Mesodermal cell (in vitro differentiated cells): ENCODE results near the gene BUD13.

Experiments used
- H3K27ac ChIP-seq: 2 replicates; pipeline ENCODE4 v1.7.0; 2013; ENCODE audit warnings: mild to moderate bottlenecking, low read depth, low read length, moderate library complexity; ENCODE audit not compliant: severe bottlenecking
- H3K36me3 ChIP-seq: 2 replicates; pipeline ENCODE4 v1.7.1; 2013; ENCODE audit warnings: mild to moderate bottlenecking, low read length, moderate library complexity; ENCODE audit not compliant: control insufficient read depth, insufficient read depth
- H3K4me1 ChIP-seq: one replicate; pipeline ENCODE4 v1.7.1; 2013; ENCODE audit warnings: mild to moderate bottlenecking, low read length; ENCODE audit not compliant: insufficient read depth, control insufficient read depth, poor library complexity, severe bottlenecking
- H3K4me3 ChIP-seq: 2 replicates; pipeline ENCODE4 v1.7.0; 2013; ENCODE audit warnings: low read length, control low read depth, mild to moderate bottlenecking; ENCODE audit not compliant: insufficient read depth, poor library complexity, severe bottlenecking; ENCODE audit errors: extremely low read depth
- H3K9me3 ChIP-seq: 2 replicates; pipeline ENCODE4 v1.7.1; 2013; ENCODE audit warnings: mild to moderate bottlenecking, low read length, moderate library complexity; ENCODE audit not compliant: control insufficient read depth
- WGBS, 2 experiments: methylation state at CpG; one replicate each; pipeline ENCODE4 v1.1.5; 2013; ENCODE audit warnings: missing lambda C conversion rate in 2 of 2; ENCODE audit not compliant: insufficient coverage in 2 of 2; 5-methylcytosine and 5-hydroxymethylcytosine counted together

Gene BUD13

DNA sequence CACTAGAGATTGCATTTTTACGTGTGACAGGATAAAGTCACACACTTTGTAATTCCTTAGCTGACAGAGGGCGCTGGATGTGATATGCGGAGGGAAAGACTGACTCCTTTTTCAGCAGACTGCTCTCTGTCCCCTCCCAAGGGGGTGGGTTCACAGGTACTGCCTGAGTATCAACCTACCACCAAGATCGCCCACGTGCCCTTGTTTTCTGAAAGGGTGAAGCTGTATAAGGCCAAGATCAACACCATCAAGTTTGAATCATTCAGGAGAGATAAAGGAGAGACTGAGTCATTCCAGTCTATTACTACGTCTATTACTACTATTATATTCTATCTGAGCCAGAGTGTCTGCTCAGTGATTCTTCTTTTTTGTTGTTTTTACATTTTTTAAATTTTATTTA, 30.7 kb downstream of the BUD13 start:
- Histone ChIP-seq H3K9me3 (no peaks in the 10 kb centered on the region), H3K4me3 (no peak overlapping the region), H3K36me3 (peaks cover 11% of the 10 kb centered on the region), H3K4me1 (peaks cover 9% of the 10 kb centered on the region), H3K27ac (no peak overlapping the region)
- 40 to 78% methylated on average over 1 to 3 of the region's 6 CpGs for WGBS, 2 experiments

- WGBS, 2 experiments: 83 to 88% methylated on average over 2 of the region's 4 CpGs
- no peak overlapping the region for H3K27ac ChIP-seq
- no peak overlapping the region for H3K4me3 ChIP-seq
- no peaks in the 10 kb centered on the region for H3K9me3 ChIP-seq
- no peaks in the 10 kb centered on the region for H3K36me3 ChIP-seq
- peaks cover 9% of the 10 kb centered on the region for H3K4me1 ChIP-seq
These were observed 32.0 kb downstream of the BUD13 start for GRCh38 chr11:116740741-116741140.

GRCh38 chr11:116738975-116739374, 33.8 kb downstream of the BUD13 start:
- 92 to 100% methylated on average over 2 of the region's 2 CpGs for WGBS, 2 experiments
- H3K4me1 ChIP-seq: peaks cover 9% of the 10 kb centered on the region
- H3K4me3 ChIP-seq: no peak overlapping the region
- H3K9me3 ChIP-seq: no peaks in the 10 kb centered on the region
- no peak overlapping the region for H3K27ac ChIP-seq
- H3K36me3 ChIP-seq: no peaks in the 10 kb centered on the region

GRCh38 chr11:116736763-116737162, 36.0 kb downstream of the BUD13 start:
- no peaks in the 10 kb centered on the region for H3K9me3 ChIP-seq

GRCh38 chr11:116733969-116734508, 38.7 kb downstream of the BUD13 start:
- no peak overlapping the region for H3K27ac ChIP-seq
- H3K36me3 ChIP-seq: no peaks in the 10 kb centered on the region
- peaks cover 8% of the 10 kb centered on the region for H3K4me1 ChIP-seq
- no peaks in the 10 kb centered on the region for H3K9me3 ChIP-seq
- 83 to 84% methylated on average over 9 to 11 of the region's 11 CpGs for WGBS, 2 experiments
- no peak overlapping the region for H3K4me3 ChIP-seq

More at GRCh38 chr11:116736763-116737162, 36.0 kb downstream of the BUD13 start:
- no peaks in the 10 kb centered on the region for H3K36me3 ChIP-seq
- WGBS, 2 experiments: 86 to 100% methylated on average over 1 of the region's 3 CpGs
- no peak overlapping the region for H3K27ac ChIP-seq
- H3K4me1 ChIP-seq: peaks cover 1% of the 10 kb centered on the region
- H3K4me3 ChIP-seq: no peak overlapping the region

GRCh38 chr11:116733043-116733755, 39.6 kb downstream of the BUD13 start:
- Histone ChIP-seq H3K9me3 (no peaks in the 10 kb centered on the region), H3K27ac (no peak overlapping the region), H3K4me3 (no peak overlapping the region), H3K36me3 (no peaks in the 10 kb centered on the region), H3K4me1 (peaks cover 8% of the 10 kb centered on the region)
- 43 to 74% methylated on average over 5 to 8 of the region's 10 CpGs for WGBS, 2 experiments

- Histone ChIP-seq H3K4me3 (no peak overlapping the region), H3K36me3 (no peaks in the 10 kb centered on the region), H3K9me3 (no peaks in the 10 kb centered on the region), H3K27ac (no peak overlapping the region), H3K4me1 (peaks cover 8% of the 10 kb centered on the region)
- WGBS, 2 experiments: 51 to 58% methylated on average over 23 of the region's 25 CpGs
These were observed 40.3 kb downstream of the BUD13 start for GRCh38 chr11:116732271-116733042.

GRCh38 chr11:116731821-116732220, 41.0 kb downstream of the BUD13 start:
- Histone ChIP-seq H3K4me1 (peaks cover 8% of the 10 kb centered on the region), H3K27ac (no peak overlapping the region), H3K9me3 (no peaks in the 10 kb centered on the region), H3K36me3 (no peaks in the 10 kb centered on the region), H3K4me3 (no peak overlapping the region)
- 81 to 84% methylated on average over 2 of the region's 2 CpGs for WGBS, 2 experiments

GRCh38 chr11:116731097-116731761, 41.6 kb downstream of the BUD13 start:
- WGBS, 2 experiments: 19 to 24% methylated on average over 9 of the region's 11 CpGs
- Histone ChIP-seq H3K4me1 (peaks cover 10% of the 10 kb centered on the region), H3K4me3 (no peak overlapping the region), H3K9me3 (no peaks in the 10 kb centered on the region), H3K27ac (no peak overlapping the region), H3K36me3 (no peaks in the 10 kb centered on the region)

GRCh38 chr11:116730601-116731000, 42.2 kb downstream of the BUD13 start:
- Histone ChIP-seq H3K9me3 (no peaks in the 10 kb centered on the region), H3K36me3 (no peaks in the 10 kb centered on the region), H3K4me1 (peaks cover 11% of the 10 kb centered on the region), H3K4me3 (no peak overlapping the region), H3K27ac (no peak overlapping the region)
- WGBS, 2 experiments: no CpG with 5 or more reads among the region's 6 CpGs
